HCEC 1CT (cell line): ENCODE results near the gene HOXB6.

ENCODE experiments used
- DNase-seq: peaks from one replicate; pipeline ENCODE4 v3.0.0-alpha.2; 2017

HOXB6 gene

DNA sequence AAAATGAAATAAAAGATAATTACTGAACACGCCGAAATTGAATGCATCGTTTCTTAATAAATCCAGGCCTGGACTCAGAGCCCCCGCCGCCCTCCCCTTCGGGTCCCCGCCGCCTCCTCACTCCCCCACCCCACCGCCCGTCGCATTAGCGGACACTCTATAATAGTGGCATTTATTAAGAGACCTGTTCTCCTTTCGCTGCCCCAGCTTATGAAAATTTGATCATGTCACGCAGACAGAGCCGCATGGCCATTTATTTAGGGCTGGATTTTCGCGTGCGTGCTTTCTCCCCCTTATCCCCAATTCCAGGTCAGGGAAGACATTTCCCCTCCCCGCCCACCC lies 53.6 kb downstream of the HOXB6 start:
- DNase-seq: no peak

DNA sequence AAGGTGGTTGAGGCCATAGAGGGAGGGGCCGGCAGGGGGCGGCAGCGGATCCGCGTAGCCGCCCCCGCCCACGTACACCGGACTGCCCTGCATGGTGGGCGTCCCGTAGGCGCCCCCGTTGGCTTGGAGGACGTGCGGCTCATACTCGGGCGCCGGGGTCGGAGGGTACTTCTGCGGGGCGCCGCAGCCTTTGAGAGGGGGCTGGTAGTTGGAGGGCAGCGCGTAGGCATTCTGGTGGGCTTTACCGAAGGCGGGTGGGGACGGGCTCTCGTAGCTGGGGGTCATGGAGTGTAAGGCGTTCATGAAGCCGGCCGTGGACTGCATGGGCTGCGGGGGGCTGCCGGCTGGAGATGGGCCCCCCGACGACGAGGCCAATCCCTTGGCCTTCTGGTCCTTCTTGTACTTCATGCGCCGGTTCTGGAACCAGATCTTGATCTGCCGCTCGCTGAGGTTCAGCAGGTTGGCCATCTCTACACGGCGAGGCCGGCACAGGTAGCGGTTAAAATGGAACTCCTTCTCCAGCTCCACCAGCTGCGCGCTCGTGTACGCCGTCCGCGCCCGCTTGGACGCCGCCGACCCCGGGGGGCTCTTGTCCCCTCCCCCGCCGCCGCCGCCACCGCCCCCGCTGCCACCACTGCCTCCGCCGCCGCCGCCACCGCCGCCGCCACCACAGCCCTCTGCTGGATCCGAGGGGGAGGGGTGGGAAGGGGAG lies 54.1 kb downstream of the HOXB6 start:
- DNase-seq: no peak

DNA sequence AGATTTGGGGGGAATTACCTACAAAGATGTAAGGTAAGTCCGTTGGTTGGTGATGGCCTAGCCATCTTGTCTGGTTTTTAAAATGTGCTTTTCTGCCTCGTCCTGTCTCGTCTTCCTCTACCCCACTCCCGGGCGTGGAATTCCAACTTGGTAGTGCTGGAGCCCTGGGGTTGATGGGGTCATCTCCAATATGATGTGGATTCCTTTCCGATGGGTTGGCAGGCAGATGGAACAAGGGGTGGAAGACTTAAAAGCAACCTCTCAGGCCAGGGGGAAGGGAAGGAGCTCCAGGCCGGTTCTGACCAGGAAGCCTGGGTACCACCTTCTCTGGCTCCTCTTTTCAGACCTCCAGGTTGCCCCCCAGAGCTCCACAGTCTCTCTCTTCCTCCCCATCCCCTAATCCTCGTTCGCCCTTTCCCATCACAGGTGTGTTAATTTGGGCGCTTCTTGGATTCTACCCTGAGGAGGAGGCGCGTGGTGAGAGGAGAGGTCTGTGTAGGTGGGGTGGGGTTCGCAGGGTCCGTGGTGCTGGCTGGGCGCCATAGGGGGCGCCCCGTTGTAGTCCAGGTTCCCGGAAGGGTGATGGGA lies 54.8 kb downstream of the HOXB6 start:
- DNase-seq: peak; percentile 67

DNA sequence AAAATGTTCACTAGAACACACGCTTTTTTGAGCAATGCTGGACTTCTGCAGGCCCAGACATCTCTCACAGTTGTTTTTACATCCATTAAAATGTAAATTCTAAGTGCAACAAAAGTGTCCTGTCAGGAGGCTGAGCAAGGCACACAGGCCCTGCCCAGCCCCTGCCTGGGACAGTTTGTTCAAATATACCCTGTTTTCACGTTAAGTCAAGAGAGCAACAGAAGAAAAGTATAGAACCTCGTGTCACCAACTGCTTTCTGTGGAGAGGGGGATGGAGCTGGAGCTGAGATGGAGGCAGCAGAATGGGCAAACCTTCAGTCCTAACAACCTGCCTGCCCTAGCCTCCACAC lies 55.5 kb downstream of the HOXB6 start:
- no peak for DNase-seq

DNA sequence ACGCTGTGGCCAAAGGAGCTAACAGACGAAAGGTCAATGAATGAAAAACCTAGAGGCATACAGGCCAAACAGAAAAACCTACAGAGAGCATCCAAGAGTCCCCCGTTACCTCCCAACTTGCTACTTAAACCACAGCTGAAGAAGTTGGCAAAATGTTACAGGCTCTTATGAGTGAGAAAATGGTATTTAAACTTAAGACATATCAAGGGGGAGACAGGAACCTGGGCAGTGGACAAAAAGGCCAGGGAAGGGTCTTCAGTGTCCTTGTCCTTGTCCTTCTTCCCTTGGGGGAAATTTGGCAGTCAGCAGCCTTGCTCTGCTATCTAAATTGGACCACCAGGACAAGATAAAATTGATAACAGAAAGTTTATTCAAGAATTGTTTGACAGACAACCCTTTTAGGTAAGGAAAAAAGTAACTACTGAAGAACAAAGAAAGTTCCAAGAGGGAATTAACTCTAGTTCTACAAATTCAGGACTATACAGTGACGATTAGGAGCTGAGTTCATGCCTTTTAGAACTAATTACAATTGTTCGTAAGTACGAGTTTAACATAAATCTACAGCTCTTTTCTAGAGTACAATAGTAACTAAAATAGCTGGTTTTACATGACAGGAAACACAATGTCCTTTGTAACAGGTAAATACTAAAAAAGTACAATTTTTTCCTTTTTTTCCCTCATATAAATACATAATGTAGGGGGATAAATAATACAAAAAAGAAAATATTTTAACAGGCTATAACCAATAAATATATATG lies 56.1 kb downstream of the HOXB6 start:
- no peak for DNase-seq

DNA sequence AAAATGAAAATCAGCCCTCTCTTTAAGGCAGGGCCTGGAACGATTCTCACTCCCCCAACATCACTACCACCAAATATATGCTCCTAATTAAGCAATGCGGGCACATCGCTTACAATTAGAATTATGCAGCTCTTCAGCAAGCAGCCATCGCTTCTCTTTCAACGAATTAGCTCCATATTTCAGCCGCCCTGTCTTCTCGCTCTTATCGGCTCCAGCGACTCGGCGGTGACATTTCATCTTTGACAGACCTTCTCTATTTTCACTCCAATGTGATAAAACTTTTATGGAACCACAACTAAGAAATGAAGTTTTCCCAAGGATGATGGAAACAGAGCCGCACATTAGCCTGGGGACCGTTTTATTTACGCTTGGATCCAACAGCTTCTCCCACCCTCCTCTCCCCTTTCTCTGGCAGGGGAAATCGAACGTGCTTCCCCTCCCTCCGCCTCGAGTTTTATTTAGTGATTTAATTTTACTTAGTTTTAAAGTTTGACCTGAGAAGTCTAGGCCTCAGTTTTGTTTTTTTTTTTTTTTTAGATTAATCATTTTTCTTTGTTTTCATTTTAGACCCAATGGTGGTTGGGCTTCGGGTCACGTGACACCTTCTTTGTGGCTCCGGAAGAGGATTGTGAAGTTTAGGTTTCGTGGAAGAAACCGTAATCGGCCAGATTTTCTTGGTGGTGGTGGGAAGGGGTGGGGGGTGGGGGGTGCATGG lies 56.8 kb downstream of the HOXB6 start:
- DNase-seq: peak; percentile 76

DNA sequence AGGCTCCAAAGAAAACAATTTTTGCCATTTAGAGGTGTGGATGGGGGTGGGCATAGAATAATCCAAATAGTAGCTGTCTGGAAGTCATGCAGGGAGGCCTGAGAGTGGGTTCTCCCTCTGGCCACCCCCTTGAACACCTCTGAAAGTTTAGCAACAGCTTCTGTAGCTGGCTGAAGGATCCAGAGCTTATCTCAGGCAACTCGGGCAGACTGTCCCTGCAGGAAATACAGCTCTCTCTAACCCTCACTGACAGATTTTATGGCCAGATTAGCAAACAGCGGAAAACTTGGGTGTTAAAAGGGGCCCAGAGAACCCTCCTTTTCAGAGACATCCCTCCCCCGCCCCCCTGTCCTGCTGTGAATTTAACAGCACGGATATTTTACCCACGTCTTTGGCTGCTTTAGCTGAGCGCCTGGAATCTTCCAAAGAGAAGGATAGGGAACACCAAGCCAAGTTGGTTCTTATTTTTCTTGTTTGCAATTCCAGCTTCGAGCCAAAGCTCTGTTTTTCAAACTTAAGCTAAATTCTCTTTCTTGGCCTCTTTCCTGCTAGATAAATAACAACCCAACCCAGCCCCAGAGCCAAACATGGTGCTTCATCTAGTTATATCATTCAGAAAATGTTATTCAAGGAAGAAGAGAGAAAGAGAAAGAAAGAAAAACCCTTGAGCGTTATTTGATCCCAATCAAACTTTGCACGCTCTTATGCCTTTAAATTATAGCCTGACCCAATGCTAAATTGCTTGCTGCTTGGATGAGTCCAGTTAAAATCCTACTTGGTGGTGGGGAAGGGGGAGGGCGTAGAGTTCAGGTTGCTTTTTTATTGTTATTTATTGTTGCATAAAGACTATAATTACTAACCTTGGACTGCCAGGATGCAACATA lies 57.6 kb downstream of the HOXB6 start:
- DNase-seq: peak; percentile 41

DNA sequence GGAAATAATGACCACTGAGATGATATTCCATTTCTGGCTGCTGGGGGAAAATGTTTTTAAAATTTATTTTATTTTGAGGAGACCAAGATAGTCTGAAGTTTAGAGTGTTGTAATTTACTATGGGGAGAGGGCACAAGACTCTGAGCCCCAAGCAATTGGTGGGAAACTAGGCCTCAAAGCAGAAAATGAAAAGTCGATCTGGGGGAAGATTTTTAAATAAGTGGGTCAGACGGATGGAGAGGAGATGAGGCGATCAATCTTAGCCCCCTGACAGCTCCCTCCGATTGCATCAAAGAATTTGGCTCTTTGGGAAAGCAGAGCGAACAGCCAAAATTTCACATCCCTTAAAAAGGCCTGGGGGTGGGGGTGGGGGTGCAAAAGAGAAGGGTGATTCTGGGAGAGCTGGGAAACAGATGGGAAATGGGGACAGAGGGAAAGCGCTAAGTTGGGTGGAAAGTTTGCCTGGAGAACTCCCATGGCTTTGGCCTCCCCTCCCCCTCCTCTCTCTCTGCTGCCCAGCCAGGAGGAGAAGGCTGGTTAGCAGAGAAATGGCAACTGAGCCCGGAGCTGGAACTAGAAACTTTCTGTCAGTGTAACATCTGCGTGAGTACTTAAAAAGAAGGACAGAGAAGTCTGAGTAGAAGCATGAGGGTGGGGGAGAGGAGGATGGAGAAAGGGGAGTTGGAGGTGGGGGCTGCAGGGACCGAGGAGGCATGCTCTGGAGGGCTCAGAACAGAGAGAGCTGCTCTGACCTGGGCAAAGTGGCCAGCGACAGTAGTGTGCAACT lies 58.5 kb downstream of the HOXB6 start:
- DNase-seq: peak; percentile 80
